ENCODE data around the gene RPP25L.

GRCh38 chr9:34592895-34593601 lies 18.8 kb downstream of the RPP25L start:
- TF ChIP-seq POLR2A (IDR thresholded peaks at IDR 0.05), result no peak
- no peak for TF ChIP-seq CTCF (IDR thresholded peaks at IDR 0.05)
